GM21717 (cell line): Measurements from ENCODE around the gene TANK.

Experiments
- ATAC-seq: cut with Tn5 transposase; IDR thresholded peaks from one replicate; pipeline ENCODE4 v1.9.1; 2021; ENCODE audit warnings: mild to moderate bottlenecking, moderate library complexity; ENCODE audit not compliant: unreplicated experiment

Gene TANK, protein sequence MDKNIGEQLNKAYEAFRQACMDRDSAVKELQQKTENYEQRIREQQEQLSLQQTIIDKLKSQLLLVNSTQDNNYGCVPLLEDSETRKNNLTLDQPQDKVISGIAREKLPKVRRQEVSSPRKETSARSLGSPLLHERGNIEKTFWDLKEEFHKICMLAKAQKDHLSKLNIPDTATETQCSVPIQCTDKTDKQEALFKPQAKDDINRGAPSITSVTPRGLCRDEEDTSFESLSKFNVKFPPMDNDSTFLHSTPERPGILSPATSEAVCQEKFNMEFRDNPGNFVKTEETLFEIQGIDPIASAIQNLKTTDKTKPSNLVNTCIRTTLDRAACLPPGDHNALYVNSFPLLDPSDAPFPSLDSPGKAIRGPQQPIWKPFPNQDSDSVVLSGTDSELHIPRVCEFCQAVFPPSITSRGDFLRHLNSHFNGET

DNA sequence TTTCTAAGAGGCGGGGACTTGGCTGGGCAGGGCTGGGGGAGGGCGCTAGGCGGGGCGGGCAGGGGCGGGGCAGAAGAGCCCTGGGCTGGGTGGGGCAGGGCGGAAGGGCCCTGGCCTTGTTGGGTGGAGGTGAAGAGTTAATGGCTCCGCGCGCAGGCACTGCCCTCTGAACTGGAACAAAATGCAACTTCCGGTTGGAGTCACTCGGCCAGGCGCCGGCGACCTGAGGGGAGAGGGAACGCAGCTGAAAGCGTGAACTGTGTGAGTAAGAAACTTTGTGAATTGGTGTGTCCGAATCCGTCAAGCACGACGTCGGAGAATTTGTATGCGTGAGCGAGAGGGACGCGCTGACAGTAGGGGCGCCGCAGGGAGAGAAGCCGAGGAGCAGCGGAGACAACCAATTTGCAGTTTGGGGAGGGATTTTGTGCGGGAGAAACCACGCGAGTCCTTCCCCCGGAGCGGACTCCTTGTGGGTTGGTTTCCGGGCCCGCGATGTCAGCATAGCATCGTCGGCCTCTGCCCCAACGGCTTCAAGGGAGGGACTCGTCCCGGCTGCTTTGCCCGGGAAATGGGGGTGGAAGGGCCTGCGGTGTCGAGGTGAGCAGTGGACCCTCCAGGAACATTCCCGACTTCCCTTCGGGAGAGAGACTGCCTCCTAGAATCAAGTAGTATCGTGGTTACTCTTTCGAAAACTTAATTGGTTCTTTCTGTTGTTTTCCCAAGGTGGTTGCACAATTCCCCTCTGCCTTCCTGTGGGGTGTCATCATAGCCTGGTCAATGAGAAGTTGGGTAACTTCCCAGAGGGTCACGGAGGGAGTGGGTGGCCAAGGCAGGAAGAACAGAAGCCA is at the start of gene TANK:
Gene TANK, plus strand, starts transcription at position 203 of the 848 bp plus-strand sequence. CDS start 19,235 bp downstream, outside the sequence.
- ATAC-seq = peak; percentile 86

DNA sequence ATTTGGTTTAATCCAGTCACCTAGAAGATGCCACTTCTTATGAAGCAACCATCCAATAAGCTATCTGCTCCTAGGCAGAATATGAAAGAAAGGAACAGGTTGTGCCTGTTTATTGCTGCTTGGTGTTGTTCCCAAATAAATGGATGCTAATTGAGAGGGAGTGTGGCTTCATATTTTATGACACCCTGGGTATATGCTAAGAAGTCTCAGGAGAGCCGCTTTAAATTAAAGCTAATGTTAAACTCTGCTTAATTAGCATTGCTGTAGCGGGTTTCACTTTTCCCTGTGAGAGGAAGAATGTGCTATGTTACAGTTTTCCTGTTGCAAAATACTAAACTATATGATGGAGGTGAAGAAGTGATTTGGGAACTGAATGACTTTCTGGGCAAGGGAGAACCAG is 48.7 kb upstream of the TANK start:
- no peak for ATAC-seq

DNA sequence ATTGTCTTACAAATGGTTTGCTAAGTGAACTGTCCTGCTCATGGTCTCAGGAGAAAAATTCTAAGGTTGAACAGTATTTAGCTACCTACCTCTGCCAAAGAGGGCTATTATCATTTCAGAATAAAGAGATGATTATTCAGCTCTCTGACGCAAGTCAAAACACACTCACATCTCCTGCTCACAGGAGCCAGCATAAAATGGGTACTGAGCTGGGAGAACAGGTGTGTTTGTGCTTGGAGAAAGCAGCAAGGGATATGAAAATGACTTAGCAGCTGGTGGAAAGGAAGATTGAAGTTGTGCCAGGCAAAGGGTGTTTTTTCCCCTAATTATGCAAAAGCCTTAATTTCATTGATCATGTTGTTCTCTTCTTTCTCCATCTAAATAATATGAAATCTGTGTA is 47.3 kb upstream of the TANK start:
- no peak for ATAC-seq

DNA sequence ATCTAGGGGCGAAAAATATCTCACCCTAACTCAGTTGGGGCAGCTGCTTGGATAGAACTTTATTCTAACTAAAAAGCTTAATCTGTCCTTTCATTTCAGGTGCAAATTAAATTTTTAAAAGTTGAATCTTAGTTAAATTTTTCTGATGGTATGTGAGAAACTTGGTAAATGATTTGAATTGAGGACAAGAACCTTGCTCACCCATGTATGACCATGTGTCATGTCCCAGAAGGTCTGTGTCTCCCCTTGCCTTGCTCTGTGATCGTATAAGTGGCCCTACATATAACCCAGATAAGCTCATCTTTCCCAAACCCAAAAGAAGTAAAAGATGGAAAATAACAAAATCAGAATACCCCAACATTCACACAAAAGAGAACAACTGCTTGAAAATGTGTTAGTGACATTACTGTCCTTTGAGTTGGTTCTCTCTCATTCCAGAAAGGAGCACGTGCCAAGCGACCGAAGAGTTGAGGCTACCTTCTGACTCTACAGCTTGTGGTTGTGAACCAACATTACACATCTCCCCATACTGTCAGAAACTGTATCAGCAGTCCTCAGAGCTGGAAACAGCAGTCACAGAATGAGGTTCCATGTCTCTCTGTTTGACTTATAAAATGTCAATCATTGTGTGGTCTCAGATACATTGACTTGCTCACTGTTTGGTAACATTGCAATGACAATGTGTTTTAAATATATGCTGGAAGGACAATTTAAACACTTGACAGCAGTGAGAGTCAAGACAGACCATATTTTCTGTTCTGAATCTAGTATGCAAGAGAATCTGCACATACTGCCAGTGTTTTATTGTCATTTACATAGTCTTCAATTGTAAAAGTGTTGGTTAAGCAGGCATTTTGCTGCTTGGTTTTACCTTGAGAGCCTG is 46.3 kb upstream of the TANK start:
- ATAC-seq = no peak

DNA sequence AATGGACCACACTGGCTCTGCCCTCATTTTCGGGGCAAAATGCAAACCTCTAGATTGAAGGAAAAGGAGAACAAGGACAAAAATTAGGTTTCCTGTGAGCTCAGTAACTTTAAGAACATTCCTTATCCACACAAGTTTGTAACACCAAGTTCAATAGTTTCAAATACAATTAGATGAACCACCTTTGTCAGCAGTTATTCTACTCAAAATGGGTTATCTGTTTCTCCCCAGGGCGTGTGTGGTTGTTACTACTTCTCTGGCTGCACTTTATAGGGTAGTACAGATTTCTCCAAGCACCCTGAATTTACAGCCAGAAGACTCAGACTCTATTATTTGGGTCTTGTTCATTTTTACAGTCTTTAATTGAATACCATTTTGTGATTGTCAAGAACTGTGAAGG is 45.0 kb upstream of the TANK start:
- no peak for ATAC-seq

DNA sequence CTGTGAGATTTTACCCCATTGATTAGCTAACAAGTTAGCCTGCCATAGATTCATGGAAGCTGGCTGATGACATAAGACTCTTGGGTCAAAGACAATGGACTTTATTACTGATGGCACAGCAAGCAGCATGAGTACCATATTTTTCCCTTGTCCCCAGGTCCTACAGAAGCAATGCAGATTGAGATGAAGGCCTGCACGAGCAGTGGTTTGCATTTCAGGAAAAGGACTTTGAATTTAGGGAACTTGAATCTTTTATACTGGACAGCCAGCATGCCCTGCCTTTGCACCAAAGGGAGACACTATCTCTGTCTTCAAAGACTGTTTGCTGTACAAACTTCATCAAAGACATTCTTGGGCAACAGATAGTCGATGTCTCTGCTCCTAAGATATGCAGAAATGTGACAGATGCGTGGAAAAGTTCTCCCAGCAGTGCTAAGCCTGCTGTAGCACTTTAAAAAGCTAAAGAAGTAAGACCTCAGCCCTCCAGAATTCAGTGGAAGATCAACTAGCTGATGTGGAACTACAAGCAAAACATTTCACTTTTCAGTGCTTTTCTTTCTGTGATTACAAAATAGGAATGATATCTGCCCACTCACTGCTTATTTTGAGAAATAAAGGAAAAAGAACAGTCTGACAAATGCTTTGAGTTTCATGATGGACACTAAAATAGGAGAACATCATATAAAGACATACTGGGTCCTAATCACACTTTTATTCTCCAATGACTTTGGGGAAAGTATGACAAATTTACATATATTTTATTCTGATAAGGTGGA is 44.4 kb upstream of the TANK start:
- no peak for ATAC-seq

DNA sequence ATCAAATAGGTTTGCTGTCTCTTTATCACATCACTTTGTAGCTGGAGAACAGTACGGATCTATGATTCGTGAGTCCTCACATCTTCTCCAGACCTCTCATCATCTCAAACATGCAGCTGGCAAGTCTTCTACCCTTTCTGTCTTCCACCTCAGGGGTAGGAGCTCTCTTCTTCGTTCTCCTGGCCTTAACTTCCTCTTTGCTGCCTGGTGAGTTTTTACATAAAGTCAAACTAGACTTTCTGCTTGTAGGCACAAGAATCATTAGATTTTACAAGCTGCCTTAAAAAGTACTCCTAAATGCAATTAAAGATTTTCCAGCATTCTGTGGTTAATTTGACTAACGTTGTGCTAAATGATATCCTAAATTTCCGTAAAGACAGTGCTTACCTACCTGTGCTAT is 43.7 kb upstream of the TANK start:
- ATAC-seq = no peak

DNA sequence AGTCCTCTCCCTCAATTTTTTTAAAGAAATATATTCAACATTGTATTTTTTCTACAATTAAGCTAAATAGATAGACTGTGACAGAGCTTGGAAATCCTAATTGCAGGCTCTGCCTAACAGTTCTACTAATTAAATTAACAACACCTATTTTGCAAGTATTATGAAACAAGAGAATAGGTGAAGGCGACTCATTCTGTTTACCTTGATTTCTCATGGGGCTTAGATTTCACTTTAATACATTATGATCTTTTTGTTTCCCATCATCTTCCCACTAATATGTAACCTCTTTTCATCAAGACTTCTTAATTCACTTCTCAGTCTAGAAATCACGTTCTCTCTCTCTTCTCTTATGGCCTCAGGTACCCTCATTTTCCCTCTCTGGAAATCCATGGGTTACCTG is 42.7 kb upstream of the TANK start:
- no peak for ATAC-seq

DNA sequence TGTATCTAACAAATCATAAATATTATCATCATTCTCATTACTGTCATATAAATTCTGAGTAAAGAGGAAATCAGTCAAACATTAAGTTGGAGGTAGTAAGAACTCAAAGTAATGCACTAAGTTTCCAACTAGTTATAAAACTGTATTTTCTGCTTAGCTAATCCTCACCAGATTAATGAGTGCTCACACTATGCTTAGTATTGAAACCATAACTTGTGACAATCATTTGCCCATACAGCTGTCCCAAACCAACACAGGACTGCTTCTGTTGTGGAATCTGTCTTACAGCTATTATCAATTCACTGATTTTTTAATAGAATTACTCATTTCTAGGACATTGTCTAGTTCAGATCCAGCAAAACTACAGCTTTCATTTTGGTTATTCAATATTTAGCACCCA is 41.5 kb upstream of the TANK start:
- ATAC-seq = no peak

DNA sequence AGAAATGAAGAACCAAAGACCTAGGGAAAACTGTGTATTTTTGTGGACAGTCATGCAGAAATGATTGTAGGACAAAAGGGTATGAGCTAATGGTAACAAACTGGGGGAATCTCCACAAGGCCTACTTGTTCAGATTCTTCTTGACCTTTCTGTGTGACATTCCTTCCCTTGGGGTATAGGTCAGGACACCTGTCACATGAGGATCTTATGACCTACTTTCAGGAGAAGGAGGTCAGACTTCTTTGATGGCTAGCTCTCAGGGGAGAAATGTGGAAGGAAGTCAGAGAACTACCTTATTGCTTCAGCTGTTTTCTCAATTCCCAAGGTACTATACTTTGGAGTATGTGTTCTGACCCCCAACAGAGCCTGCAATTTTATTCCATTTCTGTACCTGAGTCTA is 40.7 kb upstream of the TANK start:
- ATAC-seq = no peak

DNA sequence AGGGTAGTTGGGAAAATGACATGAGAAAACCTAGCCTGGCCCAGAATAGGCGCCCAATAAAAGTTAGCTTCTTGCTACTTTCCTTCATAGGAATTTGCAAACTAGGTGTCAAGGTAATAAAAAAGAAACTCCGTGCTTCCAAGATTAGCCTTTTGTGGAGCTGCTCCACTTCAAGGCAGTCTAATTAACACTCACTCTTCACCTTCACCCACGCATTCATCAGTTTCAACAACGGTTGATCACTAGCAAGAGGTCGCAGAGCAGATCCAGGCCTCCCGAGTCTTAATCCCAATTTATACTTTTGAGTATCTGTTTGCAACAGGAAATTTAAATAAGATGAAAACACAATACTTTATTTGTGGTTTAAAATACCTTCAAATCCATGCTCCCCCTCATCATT is 39.5 kb upstream of the TANK start:
- no peak for ATAC-seq

DNA sequence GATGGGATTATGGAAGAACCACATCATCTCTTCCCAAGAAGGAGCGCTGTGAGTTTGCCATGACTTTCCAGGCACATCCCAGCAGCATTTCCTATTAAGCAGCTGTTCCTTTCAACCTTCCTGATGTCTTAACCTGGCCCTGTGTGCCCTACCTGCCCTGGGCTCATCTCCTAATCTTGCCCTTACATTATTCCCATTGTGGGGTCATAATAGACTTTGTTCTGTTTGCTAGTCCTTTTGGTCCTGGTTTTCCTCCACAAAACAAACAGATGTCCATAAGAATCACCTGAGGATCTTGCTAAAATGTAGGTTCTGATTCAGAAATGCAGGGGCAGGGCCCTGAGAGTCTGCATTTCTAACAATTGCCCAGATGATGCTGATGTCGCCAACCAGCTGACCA is 38.6 kb upstream of the TANK start:
- no peak for ATAC-seq

DNA sequence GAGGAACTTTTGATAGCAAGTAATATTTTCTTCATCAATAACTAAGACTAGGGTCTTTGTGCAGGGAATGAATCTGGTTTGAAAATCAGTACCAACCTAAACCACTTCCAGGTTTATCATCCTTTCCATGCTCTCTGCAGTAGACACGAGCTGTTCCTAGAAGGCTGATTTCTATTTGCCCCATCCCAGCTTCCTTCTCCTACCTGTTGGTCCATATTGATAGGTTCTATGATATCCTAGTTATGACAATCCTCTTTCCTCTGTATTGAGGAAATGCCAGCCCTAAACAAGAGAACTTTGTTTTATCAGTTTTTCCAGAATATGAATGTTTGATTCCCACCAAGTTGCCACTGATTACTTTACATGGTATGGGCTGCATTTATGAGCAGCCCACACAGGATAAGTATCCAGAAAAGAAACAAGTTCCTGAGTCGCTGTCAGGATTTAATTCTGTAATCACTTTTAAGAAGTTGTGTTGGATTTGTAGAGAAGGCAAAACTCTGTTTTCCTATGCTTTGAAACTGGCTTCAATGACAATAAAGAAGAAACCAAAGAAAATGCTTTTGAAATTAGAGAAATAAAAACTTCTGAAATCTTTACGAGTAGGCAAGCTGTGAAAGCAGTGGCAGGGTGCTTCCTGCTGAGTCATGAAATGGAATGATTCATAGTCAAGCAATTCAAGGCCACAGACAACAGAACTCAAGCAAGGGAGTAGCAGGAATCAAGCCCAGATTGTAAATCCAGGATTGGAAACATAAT is 37.3 kb upstream of the TANK start:
- peak; percentile 71 for ATAC-seq

DNA sequence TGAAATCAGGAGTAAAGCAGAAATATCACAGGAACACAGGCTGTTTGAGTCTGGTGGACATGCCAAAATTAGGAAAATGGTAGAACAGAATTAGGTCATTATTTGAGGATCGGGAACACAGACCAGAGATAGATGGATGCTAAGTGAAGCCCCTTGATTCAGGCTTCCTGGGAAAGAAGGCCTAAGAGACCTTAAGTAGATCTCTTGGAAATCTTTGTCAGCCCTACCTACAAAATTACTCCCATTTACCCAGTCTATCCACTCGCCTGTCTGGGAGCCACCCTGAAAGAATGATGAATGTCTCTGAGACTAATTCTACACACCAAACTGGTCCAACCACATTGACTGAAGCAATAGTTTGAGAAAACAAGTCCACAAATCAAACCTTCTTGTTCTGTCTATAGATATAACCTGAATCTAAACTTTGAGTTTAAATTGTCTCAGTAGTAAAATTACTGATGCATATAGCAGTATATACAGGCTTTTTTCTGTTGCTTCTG is 36.6 kb upstream of the TANK start:
- no peak for ATAC-seq

DNA sequence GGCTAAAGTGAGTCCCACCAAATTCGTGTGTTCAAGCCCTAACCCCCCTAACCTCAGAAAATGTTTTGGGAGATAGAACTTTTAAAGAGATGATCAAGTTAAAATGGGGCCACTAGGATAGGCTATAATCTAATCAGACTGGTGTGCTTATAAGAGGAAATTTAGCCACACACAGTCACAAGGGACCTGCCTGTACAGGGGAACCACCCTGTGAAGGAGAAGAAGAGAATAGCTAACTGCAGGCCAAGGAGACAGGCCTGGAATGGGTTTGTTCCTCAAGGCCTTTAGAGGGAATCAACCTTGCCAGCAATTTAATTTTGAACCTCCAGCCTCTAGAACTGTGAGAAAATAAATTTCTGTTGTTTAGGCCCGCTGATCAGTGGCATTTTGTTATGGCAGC is 36.0 kb upstream of the TANK start:
- ATAC-seq = no peak

DNA sequence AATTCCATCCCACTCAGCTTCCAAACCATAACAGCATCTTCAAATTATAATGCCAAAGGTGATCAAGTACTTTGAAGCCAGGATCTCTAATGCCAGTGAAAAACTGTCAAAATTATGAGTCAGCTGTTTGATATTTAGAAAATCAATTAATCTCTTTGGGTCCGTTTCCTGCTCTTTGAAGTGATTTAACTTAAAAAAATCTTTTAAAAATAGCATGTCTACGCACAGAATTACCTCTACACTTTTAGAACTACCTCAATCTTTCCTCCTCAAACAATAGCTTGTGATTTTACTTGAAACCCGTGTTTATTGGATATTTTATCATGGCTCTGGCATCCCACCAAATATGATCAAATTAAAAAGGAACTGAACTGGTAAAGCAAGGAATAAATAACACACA is 31.3 kb upstream of the TANK start:
- no peak for ATAC-seq

DNA sequence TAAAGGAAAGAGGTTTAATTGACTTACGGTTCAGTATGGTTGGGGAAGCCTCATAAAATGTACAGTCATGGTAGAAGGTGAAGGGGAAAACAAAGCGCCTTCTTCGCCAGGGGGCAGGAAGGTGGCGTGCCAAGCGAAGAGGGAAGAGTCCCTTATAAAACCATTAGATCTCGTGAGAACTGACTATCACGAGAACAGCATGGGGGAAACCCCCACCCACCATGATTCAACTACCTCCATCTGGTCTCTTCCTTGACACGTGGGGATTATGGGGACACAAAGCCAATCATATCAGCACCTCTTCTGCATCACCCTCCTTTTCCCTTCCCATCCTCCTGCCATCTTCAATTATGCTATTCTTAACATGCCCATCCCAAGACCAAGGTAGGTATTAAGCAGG is 29.9 kb upstream of the TANK start:
- no peak for ATAC-seq

DNA sequence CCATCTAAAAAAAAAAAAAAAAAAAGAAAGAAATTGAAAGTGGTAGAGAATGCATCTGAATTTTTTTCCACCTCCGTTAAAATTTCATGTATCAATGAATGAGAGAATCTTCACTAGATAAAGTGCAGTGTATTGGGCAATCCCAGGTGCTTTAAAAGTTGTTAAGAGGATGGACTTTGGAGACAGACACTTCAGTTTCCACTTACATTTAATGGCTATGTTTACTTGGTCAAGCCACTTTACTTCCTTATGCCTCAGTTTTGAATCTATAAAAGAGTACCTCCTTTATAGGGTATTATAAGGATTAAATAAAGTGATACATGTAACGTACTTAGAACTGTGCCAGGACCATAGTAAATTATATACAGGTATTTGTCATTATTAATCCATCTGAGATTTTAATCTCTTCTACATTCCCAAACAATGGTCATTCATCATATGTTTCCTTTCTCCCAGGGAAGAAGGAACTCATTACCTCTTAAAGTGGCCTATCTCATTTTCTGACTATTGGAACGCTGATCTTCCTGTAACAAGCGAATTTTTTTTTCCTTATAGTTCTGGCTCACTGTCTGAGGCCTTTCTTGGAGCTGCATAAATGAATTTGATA is 29.1 kb upstream of the TANK start:
- ATAC-seq = no peak

DNA sequence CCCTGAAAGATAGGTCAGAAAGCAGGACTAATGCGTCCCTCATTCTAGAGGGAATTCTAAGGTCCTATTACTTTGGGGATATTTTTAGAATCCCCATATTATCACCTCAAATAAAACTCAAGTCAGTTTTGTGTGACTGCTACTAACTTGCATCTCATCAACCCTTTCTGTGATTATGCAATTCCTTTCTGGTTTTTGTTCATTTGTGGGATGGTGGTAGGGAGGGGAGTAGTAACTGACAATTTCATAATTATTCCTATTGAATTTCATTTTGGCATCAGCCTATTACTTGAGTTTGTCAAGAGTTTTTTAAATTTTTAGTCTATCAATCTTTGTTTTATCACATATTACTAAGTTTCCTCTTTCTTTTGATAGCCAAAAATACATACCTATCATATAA is 28.4 kb upstream of the TANK start:
- ATAC-seq = no peak
